ENCODE results near the gene CRADD.
"Not testable (repeated sequence)": the region's sequence is repeated elsewhere in the genome, so short reads cannot be mapped to it uniquely, and the experiment has no call there.

The CRADD gene

GRCh38 chr12:93677195-93678064 is at the start of gene CRADD:
CRADD (plus strand) TSS chr12:93677375.
- peak; percentile 32 to 55 (median 52) for DNase-seq (ENCODE audit: low read depth in 2 of 3, low spot score in 2 of 3)

GRCh38 chr12:93632383-93632782 is 44.8 kb upstream of the CRADD start:
- DNase-seq (ENCODE audit: low read depth in 2 of 3, low spot score in 2 of 3): no peak

- no peak for DNase-seq (ENCODE audit: low read depth in 2 of 3, low spot score in 2 of 3)
Observed at GRCh38 chr12:93634416-93634815, 42.8 kb upstream of the CRADD start.

- no peak for DNase-seq (ENCODE audit: low read depth in 2 of 3, low spot score in 2 of 3)
Observed at GRCh38 chr12:93636708-93637107, 40.5 kb upstream of the CRADD start.

- no peak for DNase-seq (ENCODE audit: low read depth in 2 of 3, low spot score in 2 of 3)
Observed at GRCh38 chr12:93638095-93638494, 39.1 kb upstream of the CRADD start.

- no peak for DNase-seq (ENCODE audit: low read depth in 2 of 3, low spot score in 2 of 3)
Observed at GRCh38 chr12:93638954-93639353, 38.2 kb upstream of the CRADD start.

GRCh38 chr12:93639406-93639805 is 37.8 kb upstream of the CRADD start:
- DNase-seq (ENCODE audit: low read depth in 2 of 3, low spot score in 2 of 3): no peak

- DNase-seq (ENCODE audit: low read depth in 2 of 3, low spot score in 2 of 3): not testable (repeated sequence)
Observed at GRCh38 chr12:93641380-93641779, 35.8 kb upstream of the CRADD start.

- DNase-seq (ENCODE audit: low read depth in 2 of 3, low spot score in 2 of 3): no peak
Observed at GRCh38 chr12:93642751-93643150, 34.4 kb upstream of the CRADD start.

- no peak for DNase-seq (ENCODE audit: low read depth in 2 of 3, low spot score in 2 of 3)
Observed at GRCh38 chr12:93645702-93646101, 31.5 kb upstream of the CRADD start.

- no peak for DNase-seq (ENCODE audit: low read depth in 2 of 3, low spot score in 2 of 3)
Observed at GRCh38 chr12:93650626-93651025, 26.5 kb upstream of the CRADD start.

- DNase-seq (ENCODE audit: low read depth in 2 of 3, low spot score in 2 of 3): no peak
Observed at GRCh38 chr12:93653079-93653478, 24.1 kb upstream of the CRADD start.

GRCh38 chr12:93653712-93654111 is 23.5 kb upstream of the CRADD start:
- DNase-seq (ENCODE audit: low read depth in 2 of 3, low spot score in 2 of 3): no peak

- no peak for DNase-seq (ENCODE audit: low read depth in 2 of 3, low spot score in 2 of 3)
Observed at GRCh38 chr12:93654421-93654820, 22.8 kb upstream of the CRADD start.

GRCh38 chr12:93657071-93657470 is 20.1 kb upstream of the CRADD start:
- no peak for DNase-seq (ENCODE audit: low read depth in 2 of 3, low spot score in 2 of 3)

GRCh38 chr12:93661021-93661420 is 16.2 kb upstream of the CRADD start:
- no peak for DNase-seq (ENCODE audit: low read depth in 2 of 3, low spot score in 2 of 3)

GRCh38 chr12:93663006-93663728 is 14.0 kb upstream of the CRADD start:
- DNase-seq (ENCODE audit: low read depth in 2 of 3, low spot score in 2 of 3): no peak

- no peak for DNase-seq (ENCODE audit: low read depth in 2 of 3, low spot score in 2 of 3)
Observed at GRCh38 chr12:93663729-93664084, 13.5 kb upstream of the CRADD start.

- no peak for DNase-seq (ENCODE audit: low read depth in 2 of 3, low spot score in 2 of 3)
Observed at GRCh38 chr12:93664573-93665138, 12.5 kb upstream of the CRADD start.

GRCh38 chr12:93667672-93668071 is 9.5 kb upstream of the CRADD start:
- DNase-seq (ENCODE audit: low read depth in 2 of 3, low spot score in 2 of 3): no peak

GRCh38 chr12:93668919-93669418 is 8.2 kb upstream of the CRADD start:
- DNase-seq (ENCODE audit: low read depth in 2 of 3, low spot score in 2 of 3): no peak

- no peak for DNase-seq (ENCODE audit: low read depth in 2 of 3, low spot score in 2 of 3)
Observed at GRCh38 chr12:93669452-93669851, 7.7 kb upstream of the CRADD start.

Measured in activated CD8-positive, alpha-beta memory T cell treated with anti-CD3 and anti-CD28 coated beads for 48 hours (primary cell).